ENCODE measurements around the gene GUCD1.
"Not testable (repeated sequence)": the region's sequence is repeated elsewhere in the genome, so short reads cannot be mapped to it uniquely, and the experiment has no call there.

Gene GUCD1

DNA sequence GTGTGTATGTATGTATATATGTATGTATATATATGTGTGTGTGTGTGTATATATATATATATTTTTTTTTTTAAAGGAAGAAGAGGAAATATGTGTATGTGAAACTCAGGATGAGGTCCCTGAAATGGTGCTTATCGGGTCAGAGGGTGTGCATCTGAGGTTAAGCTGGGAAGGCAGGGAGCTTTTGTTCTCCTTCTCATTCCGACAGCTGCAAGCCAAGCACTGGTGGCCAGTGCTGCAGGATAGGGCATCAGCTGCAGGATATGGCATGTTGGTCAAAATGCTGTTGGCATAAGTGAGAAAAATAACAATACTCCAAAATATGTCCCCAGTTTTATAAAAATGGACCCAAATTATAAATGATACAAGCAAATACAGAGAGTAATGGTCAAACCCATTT is 8.3 kb upstream of the GUCD1 start:
- POLR2A ChIA-PET, result no interaction called here
- CTCF ChIA-PET, result no interaction called here
- no peak for DNase-seq (ENCODE audit: extremely low spot score)
- TF ChIP-seq, protein P1, sequence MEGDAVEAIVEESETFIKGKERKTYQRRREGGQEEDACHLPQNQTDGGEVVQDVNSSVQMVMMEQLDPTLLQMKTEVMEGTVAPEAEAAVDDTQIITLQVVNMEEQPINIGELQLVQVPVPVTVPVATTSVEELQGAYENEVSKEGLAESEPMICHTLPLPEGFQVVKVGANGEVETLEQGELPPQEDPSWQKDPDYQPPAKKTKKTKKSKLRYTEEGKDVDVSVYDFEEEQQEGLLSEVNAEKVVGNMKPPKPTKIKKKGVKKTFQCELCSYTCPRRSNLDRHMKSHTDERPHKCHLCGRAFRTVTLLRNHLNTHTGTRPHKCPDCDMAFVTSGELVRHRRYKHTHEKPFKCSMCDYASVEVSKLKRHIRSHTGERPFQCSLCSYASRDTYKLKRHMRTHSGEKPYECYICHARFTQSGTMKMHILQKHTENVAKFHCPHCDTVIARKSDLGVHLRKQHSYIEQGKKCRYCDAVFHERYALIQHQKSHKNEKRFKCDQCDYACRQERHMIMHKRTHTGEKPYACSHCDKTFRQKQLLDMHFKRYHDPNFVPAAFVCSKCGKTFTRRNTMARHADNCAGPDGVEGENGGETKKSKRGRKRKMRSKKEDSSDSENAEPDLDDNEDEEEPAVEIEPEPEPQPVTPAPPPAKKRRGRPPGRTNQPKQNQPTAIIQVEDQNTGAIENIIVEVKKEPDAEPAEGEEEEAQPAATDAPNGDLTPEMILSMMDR (IDR thresholded peaks at IDR 0.05; ENCODE audit: control extremely low read depth, extremely low read depth, low read depth, missing control alignments), result no peak

DNA sequence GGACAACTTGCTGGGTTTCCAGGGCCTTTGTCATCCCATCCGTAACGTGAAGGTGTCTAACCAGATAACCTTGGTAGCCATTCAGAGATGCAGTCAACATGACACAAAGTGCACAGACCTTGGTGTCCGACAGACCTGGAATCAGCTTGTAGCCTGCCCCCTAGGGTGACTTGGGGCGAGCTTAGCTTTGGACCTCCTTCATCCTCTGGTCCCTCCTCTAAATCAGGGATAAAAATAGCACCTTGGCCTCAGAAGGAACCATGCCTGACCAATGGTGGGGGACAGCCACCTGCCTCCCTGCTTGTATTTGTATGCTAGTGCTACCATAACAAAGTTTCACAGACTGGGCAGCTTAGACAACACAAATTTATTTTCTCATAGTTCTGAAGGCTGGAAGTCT is 4.5 kb upstream of the GUCD1 start:
- ChIA-PET POLR2A (no interaction called here), CTCF (interaction anchor here (1.3 to 1.6 kb wide), 2 partner anchors 10 to 21 kb away, joined by 3 to 5 read pairs; no protein-coding TSS in a partner anchor)
- TF ChIP-seq, protein P1 (IDR thresholded peaks at IDR 0.05; ENCODE audit: control extremely low read depth, extremely low read depth, low read depth, missing control alignments), result no peak
- DNase-seq (ENCODE audit: extremely low spot score), result no peak

DNA sequence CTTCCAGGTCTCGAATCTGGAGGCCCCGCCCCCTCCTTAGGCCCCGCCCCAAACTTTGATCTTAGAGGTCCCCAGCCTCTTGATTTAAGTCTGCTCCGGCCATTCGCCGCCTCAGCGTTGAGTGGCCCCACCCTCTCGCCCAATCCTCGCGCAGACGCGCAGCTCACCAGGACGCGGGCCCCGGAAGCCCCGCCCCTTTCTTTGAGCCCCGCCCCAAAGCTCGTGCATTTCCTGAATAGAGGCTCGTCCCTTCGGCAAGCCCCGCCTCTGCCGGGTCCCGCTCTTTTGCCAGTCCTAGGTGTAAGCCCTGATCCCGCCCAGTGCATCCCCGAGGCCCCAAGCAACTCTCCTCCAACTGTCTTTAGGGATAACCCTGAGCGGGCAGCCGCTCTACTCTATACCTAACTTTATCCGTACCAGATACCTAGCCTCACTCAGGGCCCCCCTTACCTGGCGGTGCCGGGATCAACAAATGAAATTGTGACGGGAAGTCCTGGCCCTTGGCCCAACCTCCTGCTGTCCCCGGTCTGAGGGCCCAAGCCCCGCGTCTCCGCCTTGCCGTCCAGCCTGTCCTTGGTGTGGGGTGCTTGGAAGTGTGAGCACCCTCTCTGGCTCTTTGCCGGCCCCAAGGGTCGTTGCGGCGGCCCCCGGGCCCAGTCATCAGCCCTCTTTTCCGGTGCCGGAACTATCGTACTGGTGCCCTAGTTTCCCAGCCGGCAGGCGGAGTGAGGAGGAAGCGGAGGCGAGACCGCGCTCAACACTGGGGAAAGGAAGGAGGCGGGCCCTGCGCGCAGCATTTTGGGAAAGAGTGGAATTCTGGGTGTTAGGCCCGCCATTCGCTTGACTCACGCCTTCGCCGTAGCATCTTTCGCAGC is 464 bp upstream of the GUCD1 start, which contains the start of gene SNRPD3:
SNRPD3 (plus strand) TSS at position 835 of the 875 bp plus-strand sequence. CDS start 1,676 bp downstream, outside the sequence.
- ChIA-PET CTCF (interaction anchor here (0.8 kb wide), 1 partner anchor 10 kb away, joined by 3 read pairs; no protein-coding TSS in a partner anchor), POLR2A (interaction anchor here (0.6 to 1.6 kb wide), 11 partner anchors 10 to 354 kb away, joined by 3 to 6 read pairs (median 4); no protein-coding TSS in a partner anchor)
- peak; percentile 100 for DNase-seq (ENCODE audit: extremely low spot score)
- TF ChIP-seq, protein P1 (IDR thresholded peaks at IDR 0.05; ENCODE audit: control extremely low read depth, extremely low read depth, low read depth, missing control alignments), result no peak

DNA sequence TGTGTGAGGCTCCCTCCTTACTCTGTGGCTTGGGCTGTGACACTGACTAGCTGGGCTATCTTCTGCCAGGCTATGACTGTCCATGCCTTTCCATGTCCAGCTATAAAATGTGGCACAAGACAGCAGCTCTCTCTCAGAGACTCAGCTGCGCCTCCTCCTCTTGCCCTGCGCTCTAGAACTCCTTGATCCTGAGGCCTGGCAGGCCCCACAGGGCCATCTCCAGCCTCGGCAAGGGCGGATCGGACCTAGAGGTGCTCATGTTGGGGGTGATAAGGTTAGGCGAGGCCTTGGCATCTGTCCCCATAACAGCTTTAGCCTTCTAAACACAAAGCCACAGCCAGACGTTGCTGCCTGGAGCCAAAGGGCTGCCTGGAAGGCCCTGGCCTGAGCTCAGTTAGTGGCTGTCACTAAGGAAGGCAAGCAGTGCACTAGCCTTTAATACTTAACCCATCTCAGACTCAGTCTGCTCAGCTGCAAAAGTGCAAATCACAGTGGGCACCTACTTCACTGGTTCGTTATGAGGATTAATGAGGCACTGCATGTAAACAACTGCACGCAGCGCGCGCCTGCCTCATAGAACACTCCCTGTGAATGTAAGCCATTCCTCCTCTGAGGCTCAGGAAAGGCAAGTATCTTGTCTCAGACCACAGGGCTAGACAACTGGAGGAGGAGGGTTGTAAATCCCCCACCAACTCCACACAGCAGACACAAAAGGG is 1.2 kb downstream of the GUCD1 start:
- DNase-seq (ENCODE audit: extremely low spot score), result no peak
- POLR2A ChIA-PET, result no interaction called here
- CTCF ChIA-PET, result interaction anchor here (0.6 to 1.5 kb wide), 5 partner anchors 9 to 129 kb away, joined by 3 to 4 read pairs (median 3); no protein-coding TSS in a partner anchor

DNA sequence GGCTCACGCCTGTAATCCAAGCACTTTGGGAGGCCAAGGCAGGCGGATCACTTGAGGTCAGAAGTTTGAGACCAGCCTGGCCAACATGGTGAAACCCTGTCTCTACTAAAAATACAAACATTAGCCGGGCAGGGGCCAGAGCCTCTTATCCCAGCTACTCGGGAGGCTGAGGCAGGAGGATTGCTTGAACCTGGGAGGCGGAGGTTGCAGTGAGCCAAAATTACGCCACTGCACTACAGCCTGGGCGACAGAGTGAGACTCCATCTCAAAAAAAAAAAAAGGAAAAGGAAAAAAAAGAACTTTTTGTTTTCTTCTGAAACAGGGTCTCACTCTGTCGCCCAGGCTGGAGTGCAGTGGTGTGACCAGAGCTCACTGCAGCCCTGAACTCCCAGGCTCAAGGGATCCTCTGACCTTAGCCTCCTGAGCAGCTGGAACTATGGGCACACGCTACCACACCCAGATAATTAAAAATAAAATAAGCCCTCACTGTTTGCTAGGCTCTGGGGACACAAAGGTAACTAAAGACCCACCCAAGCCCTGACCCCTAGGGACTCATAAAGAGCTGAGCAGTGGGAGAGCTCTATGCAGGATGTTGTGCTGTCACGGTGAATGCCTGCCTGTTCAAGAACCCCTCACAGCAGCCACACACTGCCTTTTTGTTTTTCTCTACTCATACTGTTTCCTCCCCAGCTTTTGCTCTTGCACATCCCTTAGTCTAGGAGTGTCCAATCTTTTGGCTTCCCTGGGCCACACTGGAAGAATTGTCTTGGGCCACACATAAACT is 2.2 kb downstream of the GUCD1 start:
- CTCF ChIA-PET, result interaction anchor here (0.6 to 1.5 kb wide), 4 partner anchors 8 to 128 kb away, joined by 3 to 4 read pairs (median 4); no protein-coding TSS in a partner anchor
- DNase-seq (ENCODE audit: extremely low spot score); POLR2A ChIA-PET: not testable (repeated sequence)

More for the DNA sequence above, 1.2 kb downstream of the GUCD1 start:
- TF ChIP-seq, protein P1 (IDR thresholded peaks at IDR 0.05; ENCODE audit: control extremely low read depth, extremely low read depth, low read depth, missing control alignments), result peak; percentile 5

DNA sequence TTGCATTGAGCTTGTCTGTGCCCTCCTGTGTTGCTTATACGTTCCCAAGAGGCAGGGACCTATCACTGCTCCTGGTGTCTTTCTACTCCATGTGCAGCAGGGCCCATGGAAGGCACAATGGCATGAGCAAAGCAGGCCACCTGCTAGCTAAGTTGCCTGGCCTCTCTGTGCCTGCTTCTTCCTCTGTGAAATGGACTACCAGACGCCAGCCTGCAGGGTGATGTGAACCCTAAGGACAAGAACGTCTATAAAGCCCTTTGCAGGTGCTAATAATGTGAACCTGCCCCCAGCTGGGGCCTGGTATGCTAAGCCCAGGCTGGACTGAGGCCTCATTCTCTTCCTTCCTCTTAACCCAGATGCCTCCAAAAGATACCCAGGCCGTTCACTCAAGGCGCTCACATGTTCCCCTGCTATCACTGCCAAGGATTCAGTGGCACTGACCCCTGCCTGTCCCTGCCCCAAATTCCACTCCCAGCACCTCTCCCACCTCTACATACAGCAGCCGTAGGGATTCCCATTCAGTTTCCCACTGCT is 4.0 kb downstream of the GUCD1 start:
- DNase-seq (ENCODE audit: extremely low spot score), result no peak
- ChIA-PET POLR2A (no interaction called here), CTCF (no interaction called here)
- TF ChIP-seq, protein P1 (IDR thresholded peaks at IDR 0.05; ENCODE audit: control extremely low read depth, extremely low read depth, low read depth, missing control alignments), result no peak

Measured in GM10248 (cell line).